Breast epithelium (tissue), 4 donors: ENCODE measurements around the gene SH2D2A. TPM values are rescaled to one million over a fixed set of nuclear protein-coding genes. Genes with fewer than 3 reads are reported as not detected.

Experiments
- DNase-seq, 2 donors: peaks; one replicate each; pipeline ENCODE4 v3.0.0-alpha.2; 2019; ENCODE audit warnings: low spot score in 2 of 2
- H3K27ac ChIP-seq, 2 donors: fragments of 200-600 bp; sonication (generic) in 1 of 2; one replicate each; pipeline ENCODE4 v1.5.1; 2016 to 2019; ENCODE audit warnings: mild to moderate bottlenecking in 1 of 2
- H3K27me3 ChIP-seq, 2 donors: fragments of 200-600 bp; sonication (generic) in 1 of 2; one replicate each; pipeline versions ENCODE4 v1.5.1 to v1.6.0; 2017 to 2019; ENCODE audit warnings: control low read depth in 1 of 2, mild to moderate bottlenecking in 1 of 2
- H3K36me3 ChIP-seq: fragments of 200-600 bp; one replicate; pipeline ENCODE4 v1.5.1; 2019
- H3K4me1 ChIP-seq, 2 donors: fragments of 200-600 bp; sonication (generic); one replicate each; pipeline ENCODE4 v1.5.1; 2016 to 2019; ENCODE audit warnings: control low read depth in 1 of 2
- H3K4me3 ChIP-seq, 3 donors: fragments of 200-600 bp; sonication (generic); 1 replicate in 2 of 3; 2 replicates in 1 of 3; pipeline ENCODE4 v1.5.1; 2016 to 2019; ENCODE audit warnings: mild to moderate bottlenecking in 3 of 3, moderate library complexity in 2 of 3
- H3K9me3 ChIP-seq, 2 donors: fragments of 200-600 bp; sonication (generic) in 1 of 2; one replicate each; pipeline ENCODE4 v1.5.1; 2016 to 2019; ENCODE audit warnings: control low read depth in 1 of 2
- CTCF ChIP-seq, 3 donors: fragments of 450-650 bp; IDR thresholded peaks; one replicate each; pipeline ENCODE4 v1.5.1; 2016 to 2017; ENCODE audit warnings: antibody characterized with exemption in 3 of 3, mild to moderate bottlenecking in 3 of 3, moderate library complexity in 3 of 3
- POLR2A ChIP-seq: fragments of 450-650 bp; IDR thresholded peaks from one replicate; pipeline ENCODE4 v1.6.1; 2016; ENCODE audit warnings: antibody characterized with exemption, mild to moderate bottlenecking, moderate library complexity
- POLR2AphosphoS5 ChIP-seq, 3 donors: sonication (generic); formaldehyde crosslinking; IDR thresholded peaks; one replicate each; pipeline ENCODE4 v1.6.1; 2017; ENCODE audit warnings: antibody characterized with exemption in 3 of 3
- intact Hi-C: fragments of 100-400 bp; cut with DNase I; formaldehyde crosslinking; loops from one replicate; pipeline ENCODE4 v1.15.1; 2023; ENCODE audit warnings: low total_unique reads
- total RNA-seq, 3 donors: library from RNA; depleted of rRNA; stranded (reverse); fragments of >200 nt; gene quantifications; one replicate each; pipeline ENCODE4 v1.1.0, GENCODE V29; 2016

The SH2D2A gene
- total RNA-seq, 3 donors from 2014 or later: 4.6 to 5.4 TPM; not detected in 1

- no peaks in the 10 kb centered on the region for H3K9me3 ChIP-seq
- H3K27me3 ChIP-seq: no peaks in the 10 kb centered on the region
- no peaks in the 10 kb centered on the region for H3K4me1 ChIP-seq
- no peaks in the 10 kb centered on the region for H3K36me3 ChIP-seq
- no peak for DNase-seq
- peak overlapping the region; percentile 12 to 88 for H3K27ac ChIP-seq
- intact Hi-C loops: no loop called here
- TF ChIP-seq POLR2AphosphoS5 (IDR thresholded peaks at IDR 0.05) (no peak), CTCF (IDR thresholded peaks at IDR 0.05) (no peak), POLR2A (no peak)
- peak overlapping the region in 2 of 3 donors; percentile 58 to 61 for H3K4me3 ChIP-seq
Observed at GRCh38 chr1:156814571-156815260, 1.9 kb downstream of the SH2D2A start.

- H3K9me3 ChIP-seq: no peaks in the 10 kb centered on the region
- no peaks in the 10 kb centered on the region for H3K36me3 ChIP-seq
- peak overlapping the region; percentile 28 to 61 (median 58) for H3K4me3 ChIP-seq
- peak overlapping the region in 1 of 2 donors; percentile 88 for H3K27ac ChIP-seq
- TF ChIP-seq CTCF (IDR thresholded peaks at IDR 0.05) (peak; percentile 14 to 55 (median 50)), POLR2A (no peak), POLR2AphosphoS5 (IDR thresholded peaks at IDR 0.05) (no peak)
- intact Hi-C loops: loop anchor here (2.0 kb wide), 1 partner anchor 67 kb away; no protein-coding TSS in a partner anchor
- peak; percentile 40 to 61 for DNase-seq
- no peaks in the 10 kb centered on the region for H3K4me1 ChIP-seq
- H3K27me3 ChIP-seq: no peaks in the 10 kb centered on the region
Observed at GRCh38 chr1:156813750-156814570, 2.7 kb downstream of the SH2D2A start.

GRCh38 chr1:156813298-156813697, 3.4 kb downstream of the SH2D2A start:
- no peaks in the 10 kb centered on the region for H3K4me1 ChIP-seq
- peak overlapping the region in 1 of 2 donors; percentile 88 for H3K27ac ChIP-seq
- DNase-seq: no peak
- peak overlapping the region; percentile 28 to 61 (median 58) for H3K4me3 ChIP-seq
- H3K36me3 ChIP-seq: no peaks in the 10 kb centered on the region
- intact Hi-C loops: loop anchor here (2.0 kb wide), 1 partner anchor 66 kb away; no protein-coding TSS in a partner anchor
- H3K9me3 ChIP-seq: no peaks in the 10 kb centered on the region
- no peaks in the 10 kb centered on the region for H3K27me3 ChIP-seq
- TF ChIP-seq POLR2AphosphoS5 (IDR thresholded peaks at IDR 0.05) (no peak), CTCF (IDR thresholded peaks at IDR 0.05) (no peak), POLR2A (no peak)

GRCh38 chr1:156812293-156812990, 4.2 kb downstream of the SH2D2A start:
- Histone ChIP-seq H3K4me1 (no peaks in the 10 kb centered on the region), H3K27ac (no peak overlapping the region), H3K4me3 (no peak overlapping the region), H3K36me3 (no peaks in the 10 kb centered on the region), H3K9me3 (no peaks in the 10 kb centered on the region), H3K27me3 (no peaks in the 10 kb centered on the region)
- intact Hi-C loops: loop anchor here (2.0 kb wide), 1 partner anchor 66 kb away; no protein-coding TSS in a partner anchor
- no peak for DNase-seq
- TF ChIP-seq POLR2A (no peak), POLR2AphosphoS5 (IDR thresholded peaks at IDR 0.05) (no peak), CTCF (IDR thresholded peaks at IDR 0.05) (no peak)
